Fibroblast of skin of back (primary cell): Measurements from ENCODE around the gene DACH1.

ENCODE experiments used
- DNase-seq: peaks from one replicate; pipeline ENCODE4 v3.0.0-alpha.2; 2013

DACH1 gene

GRCh38 chr13:71699342-71699741 lies 167.7 kb downstream of the DACH1 start:
- no peak for DNase-seq

GRCh38 chr13:71695662-71696061 lies 171.3 kb downstream of the DACH1 start:
- no peak for DNase-seq

GRCh38 chr13:71685072-71685471 lies 181.9 kb downstream of the DACH1 start:
- no peak for DNase-seq

- no peak for DNase-seq
Measured at GRCh38 chr13:71681901-71682613, 184.9 kb downstream of the DACH1 start.

- DNase-seq = no peak
Measured at GRCh38 chr13:71677124-71677523, 189.9 kb downstream of the DACH1 start.

- no peak for DNase-seq
Measured at GRCh38 chr13:71672512-71672911, 194.5 kb downstream of the DACH1 start.

- DNase-seq = no peak
Measured at GRCh38 chr13:71663431-71663830, 203.6 kb downstream of the DACH1 start.

GRCh38 chr13:71661921-71662320 lies 205.1 kb downstream of the DACH1 start:
- DNase-seq = peak; percentile 2

GRCh38 chr13:71659404-71659803 lies 207.6 kb downstream of the DACH1 start:
- no peak for DNase-seq

- DNase-seq = no peak
Measured at GRCh38 chr13:71645467-71645866, 221.5 kb downstream of the DACH1 start.

GRCh38 chr13:71644579-71644978 lies 222.4 kb downstream of the DACH1 start:
- DNase-seq = no peak

- no peak for DNase-seq
Measured at GRCh38 chr13:71643448-71643860, 223.6 kb downstream of the DACH1 start.

GRCh38 chr13:71638751-71639150 lies 228.3 kb downstream of the DACH1 start:
- DNase-seq = no peak

GRCh38 chr13:71634602-71635443 lies 232.2 kb downstream of the DACH1 start:
- DNase-seq = no peak

GRCh38 chr13:71634182-71634581 lies 232.8 kb downstream of the DACH1 start:
- DNase-seq = no peak

GRCh38 chr13:71632721-71633120 lies 234.3 kb downstream of the DACH1 start:
- no peak for DNase-seq

- no peak for DNase-seq
Measured at GRCh38 chr13:71632206-71632605, 234.8 kb downstream of the DACH1 start.

- no peak for DNase-seq
Measured at GRCh38 chr13:71629167-71629566, 237.8 kb downstream of the DACH1 start.

- DNase-seq = no peak
Measured at GRCh38 chr13:71626421-71627117, 240.4 kb downstream of the DACH1 start.

GRCh38 chr13:71625694-71626093 lies 241.3 kb downstream of the DACH1 start:
- no peak for DNase-seq

- no peak for DNase-seq
Measured at GRCh38 chr13:71624653-71625600, 242.1 kb downstream of the DACH1 start.
